K562 (cell line): ENCODE measurements around the gene ETNK2. TPM values are rescaled to one million over a fixed set of nuclear protein-coding genes. Genes with fewer than 3 reads are reported as not detected.

Source experiments
- ATAC-seq: fragments of 200-7000 bp; cut with Tn5 transposase; 3 replicates; pipeline ENCODE4 v1.9.1; 2020; ENCODE audit warnings: moderate library complexity
- BruUV-seq: library from RNA; stranded (reverse); fragments of 400-500 nt; replicated peaks from 2 replicates; lab custom pipeline; 2021; lab: Mats Ljungman, UMichigan
- CTCF ChIA-PET: fragments of 300-600 bp; formaldehyde crosslinking; extraction: SDS; loops from one replicate; lab custom pipeline; 2021; ENCODE audit warnings: low intra/inter-chr PET ratio; lab: Yijun Ruan, JAX
- POLR2A ChIA-PET: fragments of 300-600, 350-650 bp; sonication (Branson Sonifier 250); formaldehyde crosslinking; extraction: SDS; loops from one replicate; lab custom pipeline; 2021; ENCODE audit warnings: antibody characterized with exemption, inconsistent platforms; lab: Yijun Ruan, JAX
- DNase-seq, 4 experiments: peaks; one replicate each; pipeline versions ENCODE4 v3.0.0 to v3.0.0-alpha.2; 2011 to 2018; ENCODE audit warnings: low spot score in 3 of 4, mixed read lengths in 3 of 4; ENCODE audit errors: extremely low read depth in 1 of 4
- FAIRE-seq: peaks from 2 replicates; lab custom pipeline; 2011; peaks lifted over from hg19 to GRCh38; lab: Jason Lieb, UNC
- H2AFZ ChIP-seq: 2 replicates; pipeline ENCODE4 v1.6.0; 2011; ENCODE audit warnings: low read depth, low read length, control low read depth, inconsistent platforms
- H3K27ac ChIP-seq: fragments of 200-600 bp; 3 replicates; pipeline ENCODE4 v1.8.0; 2011; ENCODE audit warnings: low read depth, mild to moderate bottlenecking, control low read depth, inconsistent platforms, low read length, moderate library complexity, mixed read lengths; ENCODE audit errors: extremely low read depth
- H3K27me3 ChIP-seq, 2 experiments: fragments of 300-600 bp in 1 of 2; 2 replicates in 1 of 2; 3 replicates in 1 of 2; pipeline versions ENCODE4 v1.6.0 to v1.8.0; 2011; ENCODE audit warnings: inconsistent platforms in 2 of 2, low read length in 2 of 2, mild to moderate bottlenecking in 1 of 2, mixed read lengths in 1 of 2, moderate library complexity in 1 of 2; ENCODE audit not compliant: control insufficient read depth in 2 of 2, insufficient read depth in 2 of 2
- H3K36me3 ChIP-seq: fragments of 300-600 bp; 3 replicates; pipeline ENCODE4 v1.8.0; 2011; ENCODE audit warnings: mild to moderate bottlenecking, low read length, inconsistent platforms; ENCODE audit not compliant: control insufficient read depth, insufficient read depth
- H3K4me1 ChIP-seq, 2 experiments: fragments of 200-600 bp in 1 of 2; replicated peaks in 1 of 2; 2 replicates in 1 of 2; 3 replicates in 1 of 2; pipeline versions ENCODE4 v1.5.1 to v1.8.0; 2011; ENCODE audit warnings: inconsistent platforms in 2 of 2, low read length in 2 of 2, mild to moderate bottlenecking in 1 of 2, mixed read lengths in 1 of 2, moderate library complexity in 1 of 2; ENCODE audit not compliant: control insufficient read depth in 2 of 2, insufficient read depth in 2 of 2
- H3K4me2 ChIP-seq: 2 replicates; pipeline ENCODE4 v1.6.1; 2011; ENCODE audit warnings: low read length, control low read depth, inconsistent platforms, mixed read lengths; ENCODE audit not compliant: insufficient read depth
- H3K4me3 ChIP-seq: fragments of 200-600 bp; sonication (generic), shearing (Covaris generic); 2 replicates; pipeline ENCODE4 v1.5.1; 2016; ENCODE audit warnings: control low read depth, inconsistent platforms
- H3K79me2 ChIP-seq: fragments of 200-600 bp; 3 replicates; pipeline ENCODE4 v1.8.0; 2011; ENCODE audit warnings: low read length, inconsistent platforms; ENCODE audit not compliant: control insufficient read depth, insufficient read depth
- H3K9ac ChIP-seq, 2 experiments: 2 replicates each; pipeline versions ENCODE4 v1.6.0 to v1.6.1; 2011; ENCODE audit warnings: low read depth in 2 of 2, low read length in 2 of 2, control low read depth in 1 of 2, inconsistent platforms in 1 of 2, mild to moderate bottlenecking in 1 of 2, mixed read lengths in 1 of 2; ENCODE audit not compliant: insufficient read depth in 1 of 2
- H3K9me1 ChIP-seq: one replicate; pipeline ENCODE4 v1.6.0; 2011; ENCODE audit warnings: inconsistent platforms, mild to moderate bottlenecking, low read length, moderate library complexity; ENCODE audit not compliant: control insufficient read depth, insufficient read depth
- H3K9me3 ChIP-seq: replicated peaks from 2 replicates; pipeline ENCODE4 v1.5.1; 2011; ENCODE audit warnings: low read depth, low read length, inconsistent platforms; ENCODE audit not compliant: control insufficient read depth, insufficient read depth
- H4K20me1 ChIP-seq: replicated peaks from 2 replicates; pipeline ENCODE4 v1.6.1; 2011; ENCODE audit warnings: low read length, inconsistent platforms, mixed read lengths; ENCODE audit not compliant: control insufficient read depth, insufficient read depth
- ARID1B ChIP-seq: fragments of 450-650 bp; IDR thresholded peaks from 2 replicates; pipeline ENCODE4 v1.6.1; 2016; ENCODE audit warnings: antibody characterized with exemption, mild to moderate bottlenecking, inconsistent platforms
- COPS2 ChIP-seq: fragments of 450-650 bp; conservative IDR thresholded peaks from 2 replicates; pipeline ENCODE4 v1.6.1; 2016; ENCODE audit warnings: mild to moderate bottlenecking, moderate library complexity
- CREB3L1 ChIP-seq: fragments of 450-650 bp; IDR thresholded peaks from 2 replicates; pipeline ENCODE4 v1.6.1; 2014; ENCODE audit warnings: low read depth, mild to moderate bottlenecking, moderate library complexity, borderline replicate concordance
- CTBP1 ChIP-seq: fragments of 450-650 bp; IDR thresholded peaks from 2 replicates; pipeline ENCODE4 v1.6.1; 2016; ENCODE audit warnings: borderline replicate concordance
- ETV5 ChIP-seq: sonication (generic); formaldehyde crosslinking; IDR thresholded peaks from 2 replicates; pipeline ENCODE4 v1.4.0; 2020; ENCODE audit warnings: low read depth, mild to moderate bottlenecking, missing genetic modification reagents
- GTF2E2 ChIP-seq: fragments of 200-800 bp; sonication (Bioruptor generic); IDR thresholded peaks from 2 replicates; pipeline ENCODE4 v1.6.1; 2016; ENCODE audit warnings: missing genetic modification characterization, missing compliant biosample characterization
- HEY1 ChIP-seq: fragments of 250-450 bp; sonication (Bioruptor Pico); IDR thresholded peaks from 2 replicates; pipeline ENCODE4 v1.5.0; 2020; ENCODE audit warnings: mild to moderate bottlenecking, moderate library complexity, borderline replicate concordance
- ILF3 ChIP-seq: fragments of 450-650 bp; IDR thresholded peaks from 2 replicates; pipeline ENCODE4 v1.6.1; 2018; ENCODE audit warnings: antibody characterized with exemption, mild to moderate bottlenecking, moderate library complexity, borderline replicate concordance
- LEF1 ChIP-seq: fragments of 450-650 bp; IDR thresholded peaks from 2 replicates; pipeline ENCODE4 v1.6.1; 2016; ENCODE audit warnings: mild to moderate bottlenecking
- NCOA6 ChIP-seq: fragments of 450-650 bp; IDR thresholded peaks from 2 replicates; pipeline ENCODE4 v1.6.1; 2017; ENCODE audit warnings: mild to moderate bottlenecking
- NFXL1 ChIP-seq: fragments of 450-650 bp; formaldehyde crosslinking; IDR thresholded peaks from 2 replicates; pipeline ENCODE4 v1.4.0; 2021; ENCODE audit warnings: mild to moderate bottlenecking
- NR2C2 ChIP-seq, 2 experiments: fragments of 200-800 bp in 1 of 2; sonication (Bioruptor generic) in 1 of 2; sonication (generic) in 1 of 2; formaldehyde crosslinking in 1 of 2; IDR thresholded peaks; 2 replicates each; pipeline versions ENCODE4 v1.6.1 to v1.8.0; 2016 to 2022; ENCODE audit warnings: mild to moderate bottlenecking in 1 of 2, missing compliant biosample characterization in 1 of 2, missing genetic modification characterization in 1 of 2, missing genetic modification reagents in 1 of 2
- TCF7L2 ChIP-seq: fragments of 150-350 bp; IDR thresholded peaks from 2 replicates; pipeline ENCODE4 v1.6.1; 2016; ENCODE audit warnings: low read depth, mild to moderate bottlenecking, low read length, moderate library complexity
- TRIM24 ChIP-seq, 2 experiments: fragments of 450-650 bp; IDR thresholded peaks; 2 replicates each; pipeline ENCODE4 v1.6.1; 2016
- ZBTB2 ChIP-seq: fragments of 450-650 bp; IDR thresholded peaks from 2 replicates; pipeline ENCODE4 v1.6.1; 2016; ENCODE audit warnings: antibody characterized with exemption
- ZNF184 ChIP-seq: sonication (generic); formaldehyde crosslinking; IDR thresholded peaks from 2 replicates; pipeline ENCODE4 v1.5.0; 2020; ENCODE audit warnings: missing genetic modification reagents
- ZNF311 ChIP-seq: fragments of 250-450 bp; sonication (Bioruptor Pico); IDR thresholded peaks from 2 replicates; pipeline ENCODE4 v1.4.0; 2020; ENCODE audit warnings: mild to moderate bottlenecking, moderate library complexity
- ZNF512 ChIP-seq: IDR thresholded peaks from 2 replicates; pipeline ENCODE4 v1.6.1; 2016; ENCODE audit warnings: missing genetic modification characterization, missing compliant biosample characterization
- ZNF785 ChIP-seq: fragments of 250-450 bp; sonication (Bioruptor Pico); IDR thresholded peaks from 2 replicates; pipeline ENCODE4 v1.4.0; 2020; ENCODE audit warnings: mild to moderate bottlenecking
- WGBS: fragments of 100-300 bp; shearing (Covaris generic); methylation state at CpG from one replicate; pipeline ENCODE4 v1.1.6; 2016; ENCODE audit warnings: low coverage, mixed read lengths; ENCODE audit not compliant: insufficient coverage; ENCODE audit errors: missing lambda C conversion rate; 5-methylcytosine and 5-hydroxymethylcytosine counted together
- in situ Hi-C: fragments of 300-500 bp; cut with MboI; formaldehyde crosslinking; loops from 4 replicates; pipeline ENCODE4 v1.15.0; 2018; ENCODE audit warnings: inconsistent platforms, mixed read lengths
- intact Hi-C: fragments of 100-400 bp; cut with micrococcal nuclease; formaldehyde crosslinking; loops from 2 replicates; pipeline ENCODE4 v1.14.2; 2022
- polyA plus RNA-seq, 8 experiments: library from polyadenylated mRNA; depleted of rRNA in 4 of 8; stranded (reverse) in 5 of 8; unstranded in 3 of 8; fragments of >200 nt; fragmentation: Nextera tagmentation in 2 of 8; fragmentation: Illumina TruSeq in 1 of 8; extraction: Ambion mirVana in 2 of 8; extraction: Trizol in 1 of 8; gene quantifications; 2 replicates each; pipeline versions ENCODE4 v1.2.1 to v1.2.3, GENCODE V29; 2011 to 2014; ENCODE audit warnings: inconsistent platforms in 1 of 8, missing spikeins in 1 of 8
- total RNA-seq, 7 experiments: library from RNA; depleted of rRNA in 6 of 7; stranded (reverse); fragments of >200 nt in 6 of 7; fragmentation: Illumina TruSeq in 2 of 7; extraction: Trizol in 2 of 7; gene quantifications; 2 replicates each; pipeline versions ENCODE4 v1.2.1 to v1.2.3, GENCODE V29; 2011 to 2021; ENCODE audit warnings: low replicate concordance in 1 of 7

The ETNK2 gene
- total and polyA plus RNA-seq, 9 of the 15 experiments (the other 6 are each of a cell fraction or from before 2014, with no cell fraction given): 0.03 to 0.38 (median 0.13) TPM; not detected in 4

- CTCF ChIA-PET: no interaction called here
- TF ChIP-seq ZBTB2 (no peak), HEY1 (CRISPR knock-in tag) (no peak), NCOA6 (no peak), TCF7L2 (no peak), ETV5 (CRISPR knock-in tag) (no peak), ZNF311 (CRISPR knock-in tag) (no peak), CREB3L1 (no peak), ARID1B (no peak), COPS2 (no peak), GTF2E2 (tag) (no peak), ZNF184 (no peak), LEF1 (no peak), CTBP1 (no peak), ZNF785 (CRISPR knock-in tag) (no peak), TRIM24 (IDR thresholded peaks at IDR 0.05) (no peak), NFXL1 (CRISPR knock-in tag) (no peak), ZNF512 (tag) (no peak), NR2C2 (CRISPR knock-in tag; IDR thresholded peaks at IDR 0.05) (no peak), NR2C2 (tag; IDR thresholded peaks at IDR 0.05) (no peak), ILF3 (no peak)
Measured at GRCh38 chr1:204196068-204196795, 44.4 kb upstream of the ETNK2 start, which contains the start of gene KISS1. TSS of gene KISS1 (minus strand) at chr1:204196491. CDS start at chr1:204192876, 3,615 bp downstream.

More at GRCh38 chr1:204196068-204196795, 44.4 kb upstream of the ETNK2 start, which contains the start of gene KISS1:
- DNase-seq: no peak
- no peaks in the 10 kb centered on the region for H3K9me1 ChIP-seq
- no peak within 1 kb of the TSS for H3K27ac ChIP-seq
- H3K9ac ChIP-seq: no peak within 1 kb of the TSS
- no peaks in the 10 kb centered on the region for H3K4me1 ChIP-seq
- no peaks in the 10 kb centered on the region for H3K36me3 ChIP-seq
- BruUV-seq: no TSS peak
- no peaks in the 10 kb centered on the region; the same call in 1 of the 2 replicates for H3K9me3 ChIP-seq
- no peaks in the 10 kb centered on the region for H4K20me1 ChIP-seq
- WGBS: under 1% methylated on average over 18 of the region's 18 CpGs
- no peak within 1 kb of the TSS for H3K4me3 ChIP-seq
- H3K79me2 ChIP-seq: no peaks in the 10 kb centered on the region
- intact Hi-C loops (no loop called here), in situ Hi-C loops (no loop called here)
- ATAC-seq: no peak; the same call in 2 of the 3 replicates
- H2AFZ ChIP-seq: no peak within 1 kb of the TSS
- FAIRE-seq: no peak
- POLR2A ChIA-PET: no interaction called here
- peaks cover 22 to 74% of the 10 kb centered on the region in 2 experiments; a peak in 4 of 5 replicates for H3K27me3 ChIP-seq
- no peak within 1 kb of the TSS for H3K4me2 ChIP-seq
